ENCODE measurements around the gene BORCS8. TPM values are rescaled to one million over a fixed set of nuclear protein-coding genes. Genes with fewer than 3 reads are reported as not detected.
A peak's percentile ranks its signal among the peaks of the same experiment; 100 is the strongest.
"Not testable (repeated sequence)": the region's sequence is repeated elsewhere in the genome, so short reads cannot be mapped to it uniquely, and the experiment has no call there.

The BORCS8 gene
- total RNA-seq, 1 experiment from 2014 or later, result 9.6 TPM

DNA sequence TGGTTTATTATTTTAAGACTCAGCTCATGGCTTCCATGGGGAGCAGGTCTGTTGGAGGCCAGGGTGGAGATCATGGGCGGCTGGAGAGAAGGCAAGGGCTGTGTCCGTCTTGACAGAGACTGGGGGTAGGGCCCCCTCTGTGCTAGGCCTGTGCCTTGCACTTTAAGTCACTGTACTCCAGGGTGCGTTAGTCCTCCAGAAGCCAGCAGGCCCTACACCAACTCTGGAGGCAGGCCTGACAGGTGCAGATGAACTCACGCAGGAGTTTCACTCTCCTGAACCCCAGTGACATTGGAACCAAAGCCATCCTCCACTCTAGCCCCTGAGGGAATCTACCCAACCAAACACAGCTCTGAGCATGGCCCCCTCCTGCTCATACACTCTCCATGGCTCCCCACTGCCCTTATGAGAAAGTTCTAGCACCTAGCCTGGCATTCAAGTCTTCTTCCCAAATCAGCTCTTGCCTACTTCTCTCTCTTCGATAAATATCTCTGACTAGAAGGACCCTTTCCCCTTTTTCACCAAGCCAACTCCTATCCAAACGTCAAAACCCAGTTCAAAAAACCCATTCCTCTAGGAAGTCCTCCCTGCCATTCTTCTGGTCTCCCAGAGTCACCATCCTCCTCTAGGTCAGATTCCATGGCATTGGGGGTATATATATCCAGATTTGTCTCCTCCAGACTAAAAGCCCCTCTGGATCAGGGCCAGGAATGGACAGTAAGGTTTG is 37.0 kb downstream of the BORCS8 start:
- no peak for DNase-seq (ENCODE audit: extremely low read depth, low read depth)

DNA sequence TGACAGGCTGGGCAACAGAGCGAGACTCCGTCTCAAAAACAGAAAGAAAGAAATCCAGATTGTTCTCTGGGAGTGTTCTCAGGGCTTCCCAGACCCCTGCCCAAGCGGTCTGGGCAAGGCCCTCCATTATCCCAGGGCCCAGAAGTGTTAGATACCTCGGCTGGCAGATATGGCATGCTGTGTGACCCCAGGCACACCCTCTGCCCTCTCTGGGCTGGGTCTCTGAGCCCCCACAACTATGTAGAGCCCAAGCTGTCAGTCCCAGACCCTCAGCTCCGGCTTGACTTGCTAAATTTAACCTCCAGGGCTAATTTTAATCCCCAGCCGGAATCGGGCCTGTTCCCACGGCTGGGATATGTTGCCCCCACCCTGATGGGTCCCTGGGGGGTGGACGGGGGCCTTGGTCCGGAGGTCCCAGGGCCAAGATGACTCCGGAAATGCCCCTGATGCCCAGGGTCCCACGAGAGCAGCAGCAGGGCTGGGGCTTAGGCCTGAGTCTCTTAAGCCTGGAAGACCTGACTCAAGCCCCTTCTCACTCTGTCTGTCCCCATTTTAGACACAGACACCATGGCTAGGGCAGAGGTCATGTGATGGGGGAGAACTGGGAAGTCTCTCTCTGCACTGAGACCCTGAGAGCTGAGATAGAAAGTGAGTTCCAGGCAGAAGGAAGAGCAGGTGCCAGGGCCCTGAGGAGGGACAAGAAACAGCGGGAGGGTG is 39.1 kb downstream of the BORCS8 start:
- no peak for DNase-seq (ENCODE audit: extremely low read depth, low read depth)

DNA sequence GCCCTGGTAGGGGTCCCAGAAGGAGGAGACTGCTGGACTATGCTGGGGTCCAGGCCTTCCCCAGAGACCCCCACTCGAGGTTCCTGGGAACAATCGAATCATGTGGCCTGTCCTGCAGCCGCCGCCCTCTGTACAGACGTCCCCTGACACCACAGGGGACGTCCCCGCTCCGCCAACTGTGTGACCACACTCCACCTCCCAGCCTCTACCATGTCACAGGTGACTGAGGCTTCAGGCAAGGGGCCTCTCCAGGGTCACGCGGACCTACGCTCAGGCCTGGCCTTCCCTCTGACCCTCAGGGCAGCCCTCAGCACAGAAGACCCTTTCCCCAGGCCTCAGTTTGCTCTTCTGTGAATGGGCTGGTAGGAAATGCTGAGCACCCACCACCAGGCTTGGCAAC is 40.5 kb downstream of the BORCS8 start:
- no peak for DNase-seq (ENCODE audit: extremely low read depth, low read depth)

DNA sequence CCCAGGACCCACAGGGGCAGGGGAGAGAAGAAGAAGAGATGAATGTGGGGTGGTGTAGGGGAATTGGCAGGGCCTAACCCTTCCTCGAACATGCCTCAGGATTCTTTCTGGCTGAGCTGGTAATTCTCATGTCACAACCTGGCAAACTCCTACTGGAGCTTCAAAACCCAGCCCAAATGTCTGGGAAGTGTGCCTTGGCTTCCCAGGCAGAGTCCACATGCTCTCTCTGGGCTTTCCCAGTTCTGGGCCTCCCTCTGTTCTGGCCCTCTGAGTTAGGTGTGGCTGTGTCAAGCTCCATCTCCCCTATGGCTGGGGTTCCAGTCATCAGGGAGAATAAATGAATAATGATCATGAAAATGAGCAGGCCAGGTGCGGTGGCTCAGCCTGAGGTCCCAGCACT is 42.5 kb downstream of the BORCS8 start:
- no peak for DNase-seq (ENCODE audit: extremely low read depth, low read depth)

GRCh38 chr19:19148504-19148903 is 43.4 kb downstream of the BORCS8 start:
- not testable (repeated sequence) for DNase-seq (ENCODE audit: extremely low read depth, low read depth)

DNA sequence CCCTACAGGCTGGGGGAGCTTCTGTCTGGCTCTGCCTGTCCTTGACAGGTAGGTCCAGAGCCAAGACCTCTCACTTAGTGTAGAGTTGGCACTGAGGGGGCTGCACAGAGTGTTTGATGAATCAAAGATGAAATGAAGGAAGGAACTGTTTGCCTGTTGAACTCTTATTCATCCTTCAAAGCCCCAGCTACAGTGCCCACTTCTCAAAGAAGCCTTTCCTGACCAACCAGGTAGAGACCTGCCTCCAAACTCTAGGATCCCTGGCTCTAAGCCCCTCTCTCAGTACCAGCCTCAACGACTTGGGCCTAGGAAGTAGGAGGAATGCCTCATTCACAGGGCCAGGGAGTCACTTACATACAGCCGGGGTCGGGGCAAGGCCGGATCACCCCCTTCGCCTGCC is 44.6 kb downstream of the BORCS8 start:
- DNase-seq (ENCODE audit: extremely low read depth, low read depth), result no peak

GRCh38 chr19:19146865-19147264 is 45.1 kb downstream of the BORCS8 start:
- no peak for DNase-seq (ENCODE audit: extremely low read depth, low read depth)

DNA sequence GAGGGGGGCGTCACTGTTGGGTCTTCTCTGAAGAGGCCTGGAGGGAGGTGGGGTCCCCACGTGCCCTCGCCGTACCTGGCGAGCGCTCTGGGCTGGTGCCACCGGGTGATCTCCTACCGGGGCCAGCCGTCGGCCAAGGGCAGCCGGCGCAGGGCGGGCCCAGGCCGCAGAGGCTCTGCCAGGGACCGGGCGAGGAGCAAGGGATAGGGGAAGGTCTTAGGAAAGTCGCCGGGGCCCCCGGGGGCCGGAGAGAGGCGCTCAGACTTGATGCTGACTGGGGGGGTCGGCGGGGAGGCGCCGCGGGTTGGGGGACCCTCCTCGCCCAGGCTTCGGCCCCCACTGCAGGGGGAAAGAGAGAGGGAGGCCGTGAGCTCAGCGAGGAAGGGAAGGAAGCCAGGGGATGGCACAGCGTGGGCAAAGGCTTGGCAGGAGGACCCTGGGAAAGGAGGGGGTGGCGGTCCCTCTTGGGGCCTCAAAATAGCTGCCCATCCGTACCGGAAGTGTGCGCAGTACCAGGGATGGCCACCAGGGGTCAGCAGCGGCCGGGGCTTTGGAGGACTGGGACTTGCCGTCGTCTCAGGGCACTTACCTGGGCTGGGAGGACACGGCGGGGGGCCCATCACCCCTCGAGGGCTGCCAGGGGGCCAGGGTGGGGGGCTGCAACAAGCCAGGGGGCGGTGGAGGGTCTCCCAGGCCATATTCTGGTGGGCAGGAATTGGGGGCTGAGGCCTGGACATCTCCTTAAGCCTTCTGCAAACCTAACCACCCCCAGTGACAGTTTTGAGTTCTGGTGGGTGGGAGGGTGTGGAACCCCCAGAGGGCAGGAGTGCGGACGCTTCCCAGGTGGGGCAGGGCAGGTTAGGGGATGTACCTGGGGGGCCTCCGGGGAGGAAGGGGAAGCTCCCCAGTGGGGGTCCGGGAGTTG is 46.0 kb downstream of the BORCS8 start:
- peak; percentile 44 for DNase-seq (ENCODE audit: extremely low read depth, low read depth)

- no peak for DNase-seq (ENCODE audit: extremely low read depth, low read depth)
Observed at GRCh38 chr19:19145281-19145680, 46.7 kb downstream of the BORCS8 start.

- no peak for DNase-seq (ENCODE audit: extremely low read depth, low read depth)
Observed at GRCh38 chr19:19142347-19142746, 49.6 kb downstream of the BORCS8 start.

DNA sequence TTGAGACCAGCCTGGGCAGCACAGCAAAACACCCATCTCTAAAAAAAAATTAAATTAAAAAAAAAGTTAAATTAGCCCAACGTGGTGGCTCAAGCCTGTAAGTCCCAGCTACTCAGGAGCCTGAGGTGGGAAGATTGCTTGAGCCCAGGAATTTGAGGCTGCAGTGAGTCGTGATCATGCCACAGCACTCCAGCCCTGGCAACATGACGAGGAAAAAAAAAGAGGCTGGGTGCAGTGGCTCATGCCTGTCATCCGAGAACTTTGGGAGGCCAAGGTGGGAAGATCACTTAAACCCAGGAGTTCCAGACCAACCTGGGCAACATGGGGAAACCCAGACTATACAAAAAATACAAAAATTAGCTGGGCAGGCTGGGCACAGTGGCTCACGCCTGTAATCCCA is 51.5 kb downstream of the BORCS8 start:
- no peak for DNase-seq (ENCODE audit: extremely low read depth, low read depth)

- DNase-seq (ENCODE audit: extremely low read depth, low read depth), result no peak
Observed at GRCh38 chr19:19139876-19140229, 52.1 kb downstream of the BORCS8 start.

- peak; percentile 96 for DNase-seq (ENCODE audit: extremely low read depth, low read depth)
Observed at GRCh38 chr19:19138109-19138981, 53.6 kb downstream of the BORCS8 start, which contains the start of gene TMEM161A. TSS of gene TMEM161A (minus strand) at chr19:19138478. CDS start at chr19:19138428, 50 bp downstream.

DNA sequence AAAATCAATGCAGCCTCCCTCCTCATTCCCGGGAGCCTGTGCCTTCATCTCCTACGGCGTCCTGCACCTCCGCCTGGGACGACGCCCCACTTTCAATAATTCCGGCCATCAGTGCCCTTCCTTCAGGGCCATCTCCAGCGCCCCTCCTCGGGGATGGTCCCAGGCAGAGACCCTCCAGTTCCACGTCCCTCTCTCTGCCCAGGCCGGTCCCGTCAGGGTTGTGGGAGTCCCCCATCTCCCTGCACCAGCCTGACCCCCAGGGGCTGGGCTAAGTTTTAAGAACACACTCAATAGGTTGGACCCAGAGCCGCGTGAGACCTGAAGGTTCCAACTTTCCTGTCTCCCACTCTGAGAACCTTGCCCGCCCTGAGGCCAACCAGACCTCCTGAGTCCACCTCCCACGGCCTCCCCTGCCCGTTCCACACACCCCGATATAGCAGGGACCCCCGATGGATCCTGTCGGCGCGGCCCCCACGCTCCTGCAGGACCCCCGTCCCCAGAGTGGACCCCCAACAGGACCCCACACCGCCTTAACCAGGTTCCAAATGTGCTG is 54.3 kb downstream of the BORCS8 start:
- no peak for DNase-seq (ENCODE audit: extremely low read depth, low read depth)

GRCh38 chr19:19135713-19136112 is 56.2 kb downstream of the BORCS8 start:
- not testable (repeated sequence) for DNase-seq (ENCODE audit: extremely low read depth, low read depth)

DNA sequence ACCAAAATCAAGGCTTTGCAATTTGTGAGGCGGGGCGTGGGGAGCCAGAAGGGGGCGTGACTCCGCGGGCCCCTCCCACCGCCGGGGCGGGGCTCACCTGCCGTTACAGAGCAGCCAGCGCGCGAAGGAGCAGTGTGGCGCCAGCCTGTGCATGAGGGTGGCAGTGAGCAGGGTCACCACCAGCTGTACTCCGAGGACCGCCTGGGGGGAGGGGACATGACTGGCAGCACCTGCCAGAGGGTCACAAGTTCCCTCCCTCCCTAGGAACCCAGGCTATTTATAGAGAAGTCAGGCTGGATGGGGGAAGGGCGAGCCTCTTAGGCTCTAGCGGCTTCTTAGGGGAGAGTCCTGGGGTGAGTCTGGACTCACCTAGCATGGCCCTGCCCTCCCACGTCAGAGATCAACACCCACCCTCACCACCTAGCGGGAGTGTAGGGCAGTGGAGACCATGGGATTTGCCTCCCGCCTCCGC is 57.2 kb downstream of the BORCS8 start:
- no peak for DNase-seq (ENCODE audit: extremely low read depth, low read depth)

DNA sequence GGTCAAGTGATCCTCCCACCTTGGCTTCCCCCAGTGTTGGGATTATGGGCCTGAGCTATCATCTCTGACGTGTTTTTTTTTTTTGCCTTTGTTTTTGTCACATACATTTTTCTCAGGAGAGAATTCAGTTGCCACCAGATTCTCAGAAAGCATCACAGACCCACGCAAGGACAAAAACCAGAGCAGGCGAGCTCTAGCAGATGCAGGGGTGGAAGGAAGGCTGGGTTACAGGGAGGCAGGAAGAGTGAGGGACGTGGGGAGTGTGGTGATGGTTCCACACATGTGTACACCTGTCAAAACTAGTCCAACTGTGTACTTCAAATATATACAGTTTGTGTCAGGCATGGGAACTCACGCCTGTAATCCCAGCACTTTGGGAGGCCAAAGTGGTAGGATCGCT is 58.0 kb downstream of the BORCS8 start:
- no peak for DNase-seq (ENCODE audit: extremely low read depth, low read depth)

DNA sequence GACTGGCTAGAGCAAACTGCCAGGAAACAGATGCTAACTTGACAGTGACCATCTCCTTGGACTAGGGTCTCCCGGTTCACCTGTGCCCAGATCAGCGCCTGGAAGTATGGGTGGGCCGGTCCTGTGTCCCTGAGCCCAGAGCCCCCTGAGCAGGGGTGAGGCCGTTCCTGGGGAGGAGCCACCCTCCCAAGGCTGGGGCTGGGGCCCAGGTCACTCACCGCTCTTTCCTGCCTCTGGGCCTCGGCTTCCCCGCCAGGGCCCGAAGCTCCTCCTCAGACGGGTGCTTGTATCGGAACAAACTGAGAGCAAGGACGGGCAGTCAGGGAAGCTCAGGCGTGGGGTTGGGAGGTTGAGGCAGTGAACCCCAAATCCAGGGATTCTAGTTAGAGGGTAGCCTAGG is 59.0 kb downstream of the BORCS8 start:
- no peak for DNase-seq (ENCODE audit: extremely low read depth, low read depth)

DNA sequence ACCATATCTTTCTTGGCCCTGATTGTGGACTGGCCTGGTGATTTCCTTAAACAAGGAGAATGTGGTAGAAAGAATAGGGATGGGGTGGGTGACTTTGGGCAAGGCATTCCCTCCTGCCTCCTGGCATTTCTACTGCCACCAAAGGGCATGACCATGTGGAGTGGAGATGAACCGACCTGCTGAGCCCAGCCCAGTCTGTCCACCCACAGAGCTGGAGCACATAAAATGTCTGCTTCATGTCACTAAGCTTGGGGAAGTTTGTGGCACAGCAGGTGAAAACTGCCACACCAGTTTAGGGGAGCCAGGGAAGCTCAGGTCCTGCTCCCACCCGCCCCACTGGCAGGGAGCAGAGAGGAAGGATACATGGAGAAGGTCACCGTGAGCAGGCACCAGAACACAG is 60.0 kb downstream of the BORCS8 start:
- DNase-seq (ENCODE audit: extremely low read depth, low read depth), result no peak

Measured in NCI-H460 (cell line).